HG02885 (cell line): ENCODE measurements around the gene PBX3.

Experiments used
- ATAC-seq: cut with Tn5 transposase; IDR thresholded peaks from one replicate; pipeline ENCODE4 v1.9.1; 2021; ENCODE audit warnings: mild to moderate bottlenecking; ENCODE audit not compliant: unreplicated experiment, poor library complexity

The PBX3 gene

DNA sequence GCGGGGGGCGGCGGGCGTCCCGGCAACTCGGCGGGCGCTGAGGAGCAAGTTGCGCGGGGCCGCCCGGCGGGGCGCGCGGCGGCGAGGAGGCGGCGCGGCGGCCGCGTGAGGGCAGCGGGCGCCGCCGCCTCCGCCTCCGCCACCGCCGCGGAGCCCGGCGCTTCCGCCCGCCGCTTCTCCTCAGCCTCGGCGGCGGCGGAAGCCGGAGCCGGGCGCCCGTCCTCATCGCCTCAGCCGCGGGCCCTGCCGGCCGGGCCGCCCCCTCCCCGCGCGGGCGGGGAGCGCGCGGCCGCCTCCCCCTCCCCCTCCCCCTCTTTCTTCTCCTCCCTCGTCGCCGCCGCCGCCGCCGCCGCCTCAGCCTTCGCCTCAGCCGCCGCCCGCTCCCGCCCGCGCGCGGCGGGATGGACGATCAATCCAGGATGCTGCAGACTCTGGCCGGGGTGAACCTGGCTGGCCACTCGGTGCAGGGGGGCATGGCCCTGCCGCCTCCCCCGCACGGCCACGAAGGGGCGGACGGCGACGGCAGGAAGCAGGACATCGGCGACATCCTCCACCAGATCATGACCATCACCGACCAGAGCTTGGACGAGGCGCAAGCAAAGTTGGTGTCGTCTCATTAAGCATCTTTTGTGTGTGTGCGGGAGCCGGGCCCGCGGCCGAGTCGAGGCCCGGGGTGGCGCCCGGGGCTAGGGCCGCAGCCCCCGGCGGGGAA, at the start of gene PBX3:
TSS of gene PBX3 (plus strand) at position 321 of the 712 bp plus-strand sequence.
- ATAC-seq: peak; percentile 32

DNA sequence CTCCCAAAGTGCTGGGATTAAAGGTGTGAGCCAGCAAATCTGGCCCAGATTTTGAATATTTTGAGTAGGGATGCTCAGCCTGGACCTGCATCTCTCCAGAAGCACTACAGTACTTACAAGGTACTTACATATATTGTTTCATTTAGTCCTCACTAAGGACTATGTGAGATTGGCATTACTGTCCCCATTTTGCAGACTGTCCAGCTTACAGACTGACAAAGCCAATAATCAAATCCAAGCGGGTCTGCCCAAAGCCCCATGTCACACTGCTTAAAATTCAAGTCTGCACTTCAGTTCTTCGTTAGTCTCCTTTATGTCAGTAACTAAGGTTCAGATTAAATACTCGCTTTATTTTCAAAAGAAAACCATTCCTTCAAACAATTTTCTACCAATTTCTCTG, 47.3 kb upstream of the PBX3 start:
- no peak for ATAC-seq

DNA sequence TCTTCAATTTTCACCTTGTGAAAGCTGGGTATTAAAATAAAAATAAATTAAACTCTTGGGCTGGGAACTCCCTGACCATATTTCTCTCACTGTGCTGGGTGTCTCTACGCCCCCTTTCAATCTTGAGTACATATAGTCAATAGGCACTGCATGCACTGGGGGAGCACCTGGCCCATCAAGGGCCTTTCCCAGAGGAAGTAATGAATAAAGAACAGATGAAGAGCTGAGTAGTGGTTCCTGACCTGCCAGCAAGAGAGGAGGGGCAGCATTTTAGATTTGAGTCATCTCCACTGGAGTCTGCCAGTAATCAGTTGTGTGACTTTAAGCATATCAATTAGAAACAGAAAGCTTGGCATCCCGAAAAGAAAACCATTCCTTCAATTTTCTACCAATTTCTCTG, 46.4 kb upstream of the PBX3 start:
- ATAC-seq: peak; percentile 80

DNA sequence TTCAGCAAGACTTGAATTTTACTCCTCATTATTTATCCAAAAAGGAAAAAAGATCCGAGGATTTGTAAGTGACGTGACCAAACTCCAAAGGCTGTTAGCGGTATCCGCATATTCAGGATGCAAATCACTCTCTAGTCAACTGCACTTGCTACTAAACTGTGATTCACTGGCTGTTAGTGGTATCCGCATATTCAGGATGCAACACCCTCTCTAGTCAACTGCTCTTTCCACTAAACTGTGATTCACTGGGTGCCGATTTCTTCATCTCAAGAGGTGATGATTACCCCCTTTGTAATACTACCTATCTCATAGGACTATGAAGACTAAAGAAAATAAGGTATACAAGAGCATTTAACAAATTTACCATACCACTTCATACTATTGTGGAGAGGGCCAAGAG, 45.8 kb upstream of the PBX3 start:
- ATAC-seq: no peak

- no peak for ATAC-seq
These were observed 43.5 kb upstream of the PBX3 start for GRCh38 chr9:125703662-125704061.

DNA sequence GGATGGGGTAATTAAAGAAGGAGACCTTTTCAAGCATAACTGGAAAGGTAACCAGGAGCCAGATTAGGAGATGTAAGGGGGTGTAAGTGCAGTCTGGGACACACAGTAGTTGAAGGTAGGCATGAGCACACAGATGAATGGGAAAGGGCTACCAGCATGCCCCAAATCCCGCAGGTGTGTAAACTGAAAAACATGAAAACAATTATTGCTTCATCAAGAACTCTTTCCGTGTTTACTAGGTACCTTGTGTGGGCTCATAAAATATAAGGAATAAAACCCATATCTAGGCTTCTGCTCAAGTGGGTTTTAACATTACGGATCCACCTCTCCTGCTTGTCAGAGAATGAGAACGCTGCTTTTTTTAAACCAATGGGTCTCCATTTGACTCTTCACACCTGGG, 41.3 kb upstream of the PBX3 start:
- no peak for ATAC-seq

- peak; percentile 98 for ATAC-seq
These were observed 40.3 kb upstream of the PBX3 start, which contains the start of gene MAPKAP1 for GRCh38 chr9:125706651-125707471. MAPKAP1 (minus strand) TSS chr9:125707208; CDS start chr9:125672574, 34,634 bp downstream.

GRCh38 chr9:125707472-125707804, 39.7 kb upstream of the PBX3 start:
- ATAC-seq: peak; percentile 17

DNA sequence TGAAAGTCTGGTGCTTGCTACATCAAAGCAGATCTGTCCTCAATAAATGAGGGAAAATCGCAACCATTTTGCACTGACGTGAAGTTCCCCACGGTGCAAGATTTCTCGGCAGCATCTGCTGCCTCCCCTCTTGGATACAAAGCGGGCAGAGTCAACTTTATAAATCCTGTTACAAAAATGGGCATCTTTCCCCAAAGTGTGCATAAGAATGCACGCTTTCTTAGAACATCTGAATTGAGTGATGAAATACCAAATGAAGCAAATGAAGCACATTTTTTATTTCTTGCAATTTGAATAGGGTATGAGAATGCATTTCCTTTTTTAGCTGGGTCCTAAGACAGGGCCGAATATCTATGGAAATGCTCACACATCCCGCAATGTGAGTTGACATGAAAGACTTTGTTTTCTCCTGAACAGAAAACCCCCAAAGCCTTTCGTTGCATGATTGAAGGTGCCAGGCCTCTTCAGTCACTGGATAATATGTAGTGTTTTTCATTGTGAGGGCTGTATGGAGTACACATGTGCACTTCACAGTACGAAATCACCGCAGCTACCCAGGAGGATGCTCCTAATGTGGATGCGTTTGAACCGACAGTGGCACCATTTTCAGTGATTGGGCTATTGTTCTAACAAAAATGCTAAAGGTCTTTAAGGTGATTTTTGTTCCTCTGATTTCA, 20.6 kb upstream of the PBX3 start:
- ATAC-seq: no peak

GRCh38 chr9:125730168-125730567, 17.0 kb upstream of the PBX3 start:
- no peak for ATAC-seq

DNA sequence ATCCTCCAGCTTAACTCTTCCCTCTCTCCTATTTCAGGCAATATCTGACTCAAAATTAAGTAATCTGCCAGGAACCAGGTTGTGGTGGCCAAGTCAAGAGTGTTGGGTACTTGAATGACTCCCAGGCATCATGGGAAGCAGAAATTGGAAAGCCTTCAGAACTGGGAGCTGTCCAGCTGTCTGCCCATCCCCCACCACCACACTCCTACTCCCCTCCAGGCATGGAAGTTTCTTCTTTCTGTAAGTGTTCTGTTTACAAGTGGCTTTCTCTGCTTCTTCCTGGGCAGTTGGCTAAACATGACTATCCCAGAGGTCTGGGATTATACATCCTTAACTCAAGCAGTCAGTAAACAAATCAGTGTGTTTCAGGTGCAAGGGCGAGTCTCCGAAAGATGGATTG, 14.6 kb upstream of the PBX3 start:
- ATAC-seq: no peak

DNA sequence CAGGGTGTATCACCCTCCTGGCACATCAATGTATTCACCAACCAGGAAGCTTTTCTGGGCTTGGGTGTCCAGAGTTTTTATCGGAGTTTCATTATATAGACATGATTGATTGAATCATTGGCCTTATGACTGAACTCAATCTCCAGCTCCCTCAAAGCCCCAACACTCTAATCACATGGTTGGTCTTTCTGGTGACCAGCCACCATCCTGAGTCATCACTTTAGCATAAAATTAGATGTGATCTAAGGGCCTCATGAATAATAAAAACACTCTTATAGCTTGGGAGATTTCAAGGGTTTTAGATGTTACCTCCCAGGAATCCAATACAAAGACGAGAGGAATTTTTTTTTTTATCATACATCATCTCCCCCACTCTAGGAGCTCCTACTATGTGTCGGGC, 7.7 kb upstream of the PBX3 start:
- no peak for ATAC-seq

GRCh38 chr9:125742657-125743056, 4.5 kb upstream of the PBX3 start:
- no peak for ATAC-seq

GRCh38 chr9:125743682-125744428, 3.3 kb upstream of the PBX3 start:
- no peak for ATAC-seq

- ATAC-seq: no peak
These were observed 2.6 kb upstream of the PBX3 start for GRCh38 chr9:125744616-125745015.

DNA sequence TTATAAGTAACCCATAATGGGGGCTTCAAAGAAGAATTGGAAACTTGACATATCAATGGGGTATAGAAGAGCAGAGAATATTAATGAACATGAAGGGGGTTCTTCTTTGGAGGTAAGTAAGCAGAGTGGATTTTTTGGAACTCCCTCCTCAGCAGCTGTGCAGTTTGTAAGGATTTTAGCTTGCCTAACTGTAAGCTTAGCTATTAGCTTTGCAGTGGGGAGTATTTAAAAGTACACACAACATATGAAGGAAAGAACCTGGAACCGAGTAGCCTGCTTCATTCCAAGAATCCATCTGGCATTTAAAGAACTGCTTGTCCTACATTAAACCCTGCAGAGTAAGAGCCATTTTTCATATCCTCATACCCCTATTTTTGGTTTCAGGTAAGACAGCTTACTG, 2.2 kb upstream of the PBX3 start:
- ATAC-seq: no peak

- no peak for ATAC-seq
These were observed 1.5 kb upstream of the PBX3 start for GRCh38 chr9:125745682-125746016.

DNA sequence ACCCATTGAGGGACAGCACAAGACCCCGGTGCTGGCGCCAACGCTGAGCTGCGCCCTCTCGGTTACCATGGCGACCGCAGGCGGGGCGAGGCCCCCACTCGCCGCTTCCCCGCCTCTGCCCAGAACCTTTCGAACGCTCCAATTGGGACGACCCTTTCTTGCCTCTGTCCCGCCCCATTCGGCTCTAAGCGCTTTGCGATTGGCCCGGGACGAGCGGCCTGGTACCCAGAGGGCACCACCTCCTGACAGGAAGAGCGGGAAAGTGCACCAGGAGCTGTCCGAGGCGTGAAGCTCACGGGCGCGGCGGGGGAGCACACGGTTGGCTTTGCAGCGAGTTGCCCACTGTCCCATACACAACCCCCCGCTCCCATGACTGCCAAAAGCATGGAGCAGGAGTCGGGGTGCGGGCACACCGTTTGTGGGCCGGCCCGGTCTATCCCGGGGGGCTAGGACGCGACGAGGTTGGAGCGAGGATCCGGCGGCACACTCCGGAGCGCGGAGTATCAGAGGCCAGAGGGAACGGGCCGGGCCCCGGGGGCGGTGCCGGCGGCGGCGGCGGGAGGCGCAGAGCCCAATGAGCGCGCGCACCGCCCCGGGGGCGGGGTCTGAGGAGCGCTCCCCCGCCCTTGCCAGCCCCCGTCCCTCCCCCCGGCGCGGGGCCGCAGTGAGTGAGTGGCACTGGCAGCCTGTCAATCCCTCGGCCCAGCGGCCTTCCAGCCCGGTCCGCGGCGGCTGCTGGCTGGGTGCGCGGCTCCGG, 978 bp upstream of the PBX3 start:
- ATAC-seq: peak; percentile 72

DNA sequence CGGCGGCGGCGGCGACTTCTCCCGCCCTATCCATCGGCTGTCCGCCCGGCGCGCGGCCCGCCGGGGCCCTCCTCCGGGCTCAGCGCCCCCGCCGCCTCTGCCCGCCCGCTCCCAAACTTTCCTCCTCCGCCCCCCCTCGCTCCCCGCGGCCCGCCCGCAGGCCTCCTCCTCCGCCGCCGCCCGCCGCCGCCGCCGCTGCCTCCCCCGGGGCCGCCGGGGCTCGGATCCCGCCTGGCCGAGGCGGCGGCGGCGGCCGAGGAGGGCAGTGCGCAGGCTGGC, 460 bp upstream of the PBX3 start:
- peak; percentile 19 for ATAC-seq

DNA sequence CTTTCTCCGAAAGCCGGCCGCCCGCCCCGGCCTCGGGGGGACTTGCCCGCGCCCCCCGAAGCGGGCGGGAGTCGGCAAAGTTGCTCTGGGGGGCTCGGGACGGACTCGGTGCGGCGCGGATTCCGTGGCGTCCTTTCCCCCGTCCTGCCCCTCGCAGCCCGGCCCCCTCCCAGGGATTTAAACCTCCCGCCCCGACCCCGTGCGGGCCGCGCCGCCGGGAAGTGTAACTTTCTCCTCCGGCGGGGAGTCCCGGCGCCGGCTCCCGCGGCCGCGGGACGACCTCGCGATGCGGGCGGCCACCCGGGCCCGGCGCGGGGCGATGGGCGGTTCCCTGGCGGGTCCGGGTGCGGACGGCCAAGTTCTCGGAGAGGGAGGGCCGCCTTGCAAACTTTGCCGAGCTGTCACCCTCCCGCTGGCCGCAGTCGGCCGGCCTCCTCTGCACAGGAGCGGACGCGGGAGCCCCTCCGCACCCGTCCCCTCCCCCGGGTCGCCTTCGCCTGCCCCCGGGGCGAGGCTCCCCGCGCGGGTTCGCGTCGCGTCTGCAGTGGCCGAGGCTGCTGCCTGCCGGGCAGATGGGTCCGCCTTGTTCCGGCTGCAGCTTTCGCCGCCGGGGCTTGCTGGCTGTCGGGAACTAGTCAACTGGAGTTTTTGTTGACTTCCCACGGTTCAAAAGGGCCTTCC, 732 bp downstream of the PBX3 start:
- ATAC-seq: no peak
